IMR-90 (cell line): Measurements from ENCODE around the gene SLC38A11. TPM values are rescaled to one million over a fixed set of nuclear protein-coding genes. Genes with fewer than 3 reads are reported as not detected.

Experiments
- ATAC-seq: fragments of 200-7000 bp; cut with Tn5 transposase; 2 replicates; pipeline ENCODE4 v1.9.1; 2020; ENCODE audit warnings: low read depth, mild to moderate bottlenecking, moderate library complexity
- BruUV-seq: library from RNA; stranded (reverse); fragments of 400-500 nt; replicated peaks from 2 replicates; lab custom pipeline; 2021; lab: Mats Ljungman, UMichigan
- CTCF ChIA-PET: fragments of 300-600 bp; formaldehyde crosslinking; extraction: SDS; loops from one replicate; lab custom pipeline; 2021; ENCODE audit warnings: antibody characterized with exemption; lab: Yijun Ruan, JAX
- POLR2A ChIA-PET: fragments of 300-600 bp; sonication (Branson Sonifier 250); formaldehyde crosslinking; loops from one replicate; lab custom pipeline; 2022; ENCODE audit warnings: antibody characterized with exemption; ENCODE audit not compliant: unreplicated experiment; lab: Charles Lee
- DNase-seq: peaks from one replicate; pipeline ENCODE4 v3.0.0; 2013
- H2AFZ ChIP-seq: replicated peaks from 2 replicates; pipeline ENCODE3; 2013; ENCODE audit warnings: low read length, mild to moderate bottlenecking; ENCODE audit not compliant: poor library complexity
- H2AK5ac ChIP-seq: 2 replicates; pipeline ENCODE4 v1.6.1; 2013; ENCODE audit warnings: low read depth, low read length, inconsistent platforms
- H2AK9ac ChIP-seq: replicated peaks from 2 replicates; pipeline ENCODE3; 2013; ENCODE audit warnings: mild to moderate bottlenecking, low read depth, low read length, moderate library complexity; ENCODE audit not compliant: poor library complexity
- H2BK120ac ChIP-seq: 2 replicates; pipeline ENCODE4 v1.6.1; 2013; ENCODE audit warnings: low read depth, low read length, inconsistent platforms
- H2BK15ac ChIP-seq: 3 replicates; pipeline ENCODE4 v1.6.1; 2013; ENCODE audit warnings: low read depth, low read length, inconsistent platforms
- H2BK20ac ChIP-seq: 2 replicates; pipeline ENCODE4 v1.6.1; 2013; ENCODE audit warnings: low read depth, mild to moderate bottlenecking, inconsistent platforms, low read length, moderate library complexity
- H2BK5ac ChIP-seq: 2 replicates; pipeline ENCODE4 v1.6.1; 2013; ENCODE audit warnings: mild to moderate bottlenecking, low read depth, low read length, inconsistent platforms; ENCODE audit not compliant: poor library complexity, severe bottlenecking
- H3K14ac ChIP-seq: replicated peaks from 2 replicates; pipeline ENCODE4 v1.6.1; 2013; ENCODE audit warnings: low read depth, low read length, inconsistent platforms
- H3K18ac ChIP-seq: 2 replicates; pipeline ENCODE4 v1.6.1; 2013; ENCODE audit warnings: low read depth, low read length, control low read depth
- H3K23ac ChIP-seq: 2 replicates; pipeline ENCODE4 v1.6.1; 2013; ENCODE audit warnings: low read depth, low read length, inconsistent platforms
- H3K27ac ChIP-seq: 2 replicates; pipeline ENCODE4 v1.5.1; 2013; ENCODE audit warnings: mild to moderate bottlenecking, control low read depth, low read length; ENCODE audit not compliant: insufficient read depth
- H3K27me3 ChIP-seq: 2 replicates; pipeline ENCODE4 v1.6.1; 2013; ENCODE audit warnings: low read length; ENCODE audit not compliant: control insufficient read depth, insufficient read depth
- H3K36me3 ChIP-seq: 2 replicates; pipeline ENCODE4 v1.6.1; 2013; ENCODE audit warnings: low read length, mixed read lengths; ENCODE audit not compliant: control insufficient read depth, insufficient read depth
- H3K4ac ChIP-seq: 2 replicates; pipeline ENCODE4 v1.6.1; 2013; ENCODE audit warnings: low read depth, low read length, inconsistent platforms
- H3K4me1 ChIP-seq: 2 replicates; pipeline ENCODE4 v1.6.1; 2013; ENCODE audit warnings: low read length, mixed read lengths; ENCODE audit not compliant: control insufficient read depth, insufficient read depth
- H3K4me2 ChIP-seq: 2 replicates; pipeline ENCODE4 v1.6.1; 2013; ENCODE audit warnings: low read depth, mild to moderate bottlenecking, control low read depth, low read length, moderate library complexity
- H3K4me3 ChIP-seq: 2 replicates; pipeline ENCODE4 v1.5.1; 2013; ENCODE audit warnings: low read depth, mild to moderate bottlenecking, control low read depth, low read length, moderate library complexity; ENCODE audit not compliant: insufficient read depth
- H3K56ac ChIP-seq: 2 replicates; pipeline ENCODE4 v1.6.1; 2013; ENCODE audit warnings: low read length, inconsistent platforms; ENCODE audit not compliant: insufficient read depth; ENCODE audit errors: extremely low read depth
- H3K79me1 ChIP-seq, 2 experiments: 2 replicates each; pipeline ENCODE4 v1.6.1; 2013; ENCODE audit warnings: low read length in 2 of 2, inconsistent platforms in 1 of 2, low read depth in 1 of 2
- H3K9ac ChIP-seq: 2 replicates; pipeline ENCODE4 v1.6.1; 2013; ENCODE audit warnings: low read depth, low read length, control low read depth
- H3K9me1 ChIP-seq: 2 replicates; pipeline ENCODE4 v1.6.1; 2013; ENCODE audit warnings: low read length, inconsistent platforms; ENCODE audit not compliant: insufficient read depth
- H3K9me3 ChIP-seq: 2 replicates; pipeline ENCODE4 v1.6.1; 2013; ENCODE audit warnings: low read length; ENCODE audit not compliant: control insufficient read depth, insufficient read depth
- H4K20me1 ChIP-seq: 2 replicates; pipeline ENCODE4 v1.6.1; 2013; ENCODE audit warnings: low read length, inconsistent platforms; ENCODE audit not compliant: insufficient read depth
- H4K5ac ChIP-seq: 2 replicates; pipeline ENCODE4 v1.6.1; 2013; ENCODE audit warnings: mild to moderate bottlenecking, low read depth, low read length, control low read depth
- H4K8ac ChIP-seq, 2 experiments: 2 replicates each; pipeline ENCODE4 v1.6.1; 2013; ENCODE audit warnings: low read depth in 2 of 2, low read length in 2 of 2, control low read depth in 1 of 2, inconsistent platforms in 1 of 2
- H4K91ac ChIP-seq: 2 replicates; pipeline ENCODE4 v1.6.1; 2013; ENCODE audit warnings: low read depth, low read length, inconsistent platforms; ENCODE audit not compliant: insufficient read depth
- CHD1 ChIP-seq: IDR thresholded peaks from 2 replicates; pipeline ENCODE4 v1.6.1; 2012; ENCODE audit warnings: low read depth, low read length, improper control_type of control experiment
- ELK1 ChIP-seq: fragments of 150-350 bp; IDR thresholded peaks from 2 replicates; pipeline ENCODE4 v1.6.1; 2016; ENCODE audit warnings: low read depth, mild to moderate bottlenecking, low read length, moderate library complexity, borderline replicate concordance
- MAFK ChIP-seq: IDR thresholded peaks from 2 replicates; pipeline ENCODE4 v1.6.1; 2012; ENCODE audit warnings: low read depth, low read length, improper control_type of control experiment
- MXI1 ChIP-seq: IDR thresholded peaks from 2 replicates; pipeline ENCODE4 v1.6.1; 2012; ENCODE audit warnings: low read depth, mild to moderate bottlenecking, low read length, moderate library complexity, borderline replicate concordance
- NFE2L2 ChIP-seq: fragments of 150-350 bp; IDR thresholded peaks from 2 replicates; pipeline ENCODE4 v1.6.1; 2016; ENCODE audit warnings: low read depth, mild to moderate bottlenecking, low read length
- USF2 ChIP-seq: fragments of 150-350 bp; IDR thresholded peaks from 2 replicates; pipeline ENCODE4 v1.6.1; 2017; ENCODE audit warnings: mild to moderate bottlenecking, antibody characterized with exemption, low read length, low read depth
- WGBS, 2 experiments: methylation state at CpG; one replicate each; pipeline versions ENCODE4 v1.1.5 to v1.1.7; 2013; ENCODE audit warnings: missing lambda C conversion rate in 2 of 2; ENCODE audit not compliant: insufficient read length in 1 of 2; ENCODE audit errors: extremely low coverage in 2 of 2; 5-methylcytosine and 5-hydroxymethylcytosine counted together
- dilution Hi-C: fragments of 300-500 bp; cut with HindIII; formaldehyde crosslinking; loops from one replicate; pipeline ENCODE4 v1.14.3; 2018; ENCODE audit warnings: low sequenced_read_pairs; ENCODE audit not compliant: unreplicated experiment
- in situ Hi-C: fragments of 300-500 bp; cut with MboI; formaldehyde crosslinking; loops from 3 replicates; pipeline ENCODE4 v1.14.3; 2019; ENCODE audit warnings: low sequenced_read_pairs, inconsistent platforms, mixed read lengths
- intact Hi-C: fragments of 100-400 bp; cut with micrococcal nuclease; formaldehyde crosslinking; loops from 2 replicates; pipeline ENCODE4 v1.10.0; 2022
- polyA plus RNA-seq, 3 experiments: library from polyadenylated mRNA; depleted of rRNA; stranded (reverse); fragments of >200 nt; gene quantifications; 2 replicates each; pipeline ENCODE4 v1.2.3, GENCODE V29; 2012; ENCODE audit warnings: low replicate concordance in 1 of 3
- total RNA-seq: library from RNA; depleted of rRNA; stranded (reverse); fragments of >200 nt; gene quantifications from 2 replicates; pipeline ENCODE4 v1.2.3, GENCODE V29; 2012

The SLC38A11 gene
- total and polyA plus RNA-seq, 2 of the 4 experiments (the other 2 are of a cell fraction), result 0.18 to 0.21 TPM

- POLR2A ChIA-PET, result interaction anchor here (0.7 kb wide), 1 partner anchor 91 kb away, joined by 3 read pairs; no protein-coding TSS in a partner anchor
- Histone ChIP-seq H3K18ac (no peak overlapping the region), H2BK15ac (no peak overlapping the region), H4K20me1 (no peaks in the 10 kb centered on the region), H3K4me1 (no peaks in the 10 kb centered on the region), H3K9me1 (no peaks in the 10 kb centered on the region), H4K8ac (no peak overlapping the region), H3K56ac (no peak overlapping the region), H2AK9ac (no peak overlapping the region), H3K4me2 (no peak overlapping the region), H3K14ac (no peak overlapping the region), H3K4me3 (no peak overlapping the region), H4K5ac (no peak overlapping the region), H2BK120ac (no peak overlapping the region), H2BK5ac (no peak overlapping the region), H3K36me3 (no peaks in the 10 kb centered on the region), H3K27me3 (peaks cover 3% of the 10 kb centered on the region; the same call in 1 of the 2 replicates), H2AK5ac (no peak overlapping the region), H3K9me3 (no peaks in the 10 kb centered on the region), H3K27ac (no peak overlapping the region), H2AFZ (no peak overlapping the region), H2BK20ac (no peak overlapping the region), H3K9ac (no peak overlapping the region), H3K4ac (no peak overlapping the region), H3K23ac (no peak overlapping the region), H4K91ac (no peak overlapping the region), H3K79me1 (no peaks in the 10 kb centered on the region)
- dilution Hi-C loops, result no loop called here
- intact Hi-C loops, result loop anchor here (2.0 kb wide), 1 partner anchor 43 kb away; no protein-coding TSS in a partner anchor
- no peak for DNase-seq
- ATAC-seq, result no peak
- CTCF ChIA-PET, result no interaction called here
- in situ Hi-C loops, result no loop called here
- BruUV-seq, result no TSS peak
- no CpG with 5 or more reads among the region's 2 CpGs for WGBS, 2 experiments
- TF ChIP-seq ELK1, result no peak
- TF ChIP-seq USF2, result no peak
- no peak for TF ChIP-seq MXI1
- no peak for TF ChIP-seq NFE2L2
- TF ChIP-seq MAFK, result no peak
- no peak for TF ChIP-seq CHD1
Measured at GRCh38 chr2:164847981-164848741, 107.2 kb downstream of the SLC38A11 start.
